Loucy (cell line): ENCODE data around the gene UNC13B.

Experiments
- EZH2phosphoT487 ChIP-seq: fragments of 200-600 bp; IDR thresholded peaks from 2 replicates; pipeline ENCODE4 v1.6.1; 2018; ENCODE audit warnings: antibody characterized with exemption, mild to moderate bottlenecking, moderate library complexity, borderline replicate concordance
- TF ChIP-seq, protein P1 (sequence below): fragments of 200-600 bp; sonication (generic); conservative IDR thresholded peaks from 2 replicates; pipeline ENCODE4 v1.5.1; 2014; ENCODE audit warnings: mild to moderate bottlenecking, antibody characterized with exemption, low read length

DNA sequence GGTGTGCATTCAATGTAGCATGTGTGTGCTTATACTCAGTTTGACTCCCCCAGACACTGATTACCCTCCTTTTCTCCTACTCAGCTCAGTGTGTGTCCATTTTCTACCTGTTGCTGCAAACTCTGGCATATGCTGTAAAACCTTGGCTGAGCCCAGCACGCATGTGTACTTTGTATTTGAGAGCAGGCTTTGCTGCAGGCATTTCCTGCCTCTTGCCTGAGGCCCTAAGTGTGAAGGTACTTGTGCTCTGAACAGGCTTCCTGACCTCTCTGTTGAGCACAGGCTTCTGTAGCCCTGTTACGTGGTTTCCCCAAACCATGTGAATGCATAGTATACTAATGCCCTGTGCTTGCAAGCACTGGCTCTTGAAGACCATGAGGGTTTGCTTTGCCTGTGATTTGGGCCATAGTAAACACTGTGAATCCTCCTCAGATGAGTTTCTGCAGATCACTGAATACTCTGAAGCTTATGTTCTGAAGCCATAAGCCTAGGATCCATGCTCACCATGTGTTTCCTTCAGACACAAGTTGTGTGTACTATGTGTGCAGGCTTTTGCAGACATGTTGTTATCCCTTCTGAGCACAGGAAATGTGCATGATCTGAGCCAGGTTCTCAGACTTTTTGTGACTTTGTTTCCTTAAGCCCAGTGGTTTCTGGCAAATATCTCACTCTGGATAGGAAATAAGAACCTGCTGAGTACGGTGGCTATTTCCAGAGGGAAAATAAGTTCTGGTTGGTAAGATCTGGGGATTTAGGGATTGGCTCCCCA is 203.2 kb downstream of the UNC13B start:
- TF ChIP-seq, protein P1, sequence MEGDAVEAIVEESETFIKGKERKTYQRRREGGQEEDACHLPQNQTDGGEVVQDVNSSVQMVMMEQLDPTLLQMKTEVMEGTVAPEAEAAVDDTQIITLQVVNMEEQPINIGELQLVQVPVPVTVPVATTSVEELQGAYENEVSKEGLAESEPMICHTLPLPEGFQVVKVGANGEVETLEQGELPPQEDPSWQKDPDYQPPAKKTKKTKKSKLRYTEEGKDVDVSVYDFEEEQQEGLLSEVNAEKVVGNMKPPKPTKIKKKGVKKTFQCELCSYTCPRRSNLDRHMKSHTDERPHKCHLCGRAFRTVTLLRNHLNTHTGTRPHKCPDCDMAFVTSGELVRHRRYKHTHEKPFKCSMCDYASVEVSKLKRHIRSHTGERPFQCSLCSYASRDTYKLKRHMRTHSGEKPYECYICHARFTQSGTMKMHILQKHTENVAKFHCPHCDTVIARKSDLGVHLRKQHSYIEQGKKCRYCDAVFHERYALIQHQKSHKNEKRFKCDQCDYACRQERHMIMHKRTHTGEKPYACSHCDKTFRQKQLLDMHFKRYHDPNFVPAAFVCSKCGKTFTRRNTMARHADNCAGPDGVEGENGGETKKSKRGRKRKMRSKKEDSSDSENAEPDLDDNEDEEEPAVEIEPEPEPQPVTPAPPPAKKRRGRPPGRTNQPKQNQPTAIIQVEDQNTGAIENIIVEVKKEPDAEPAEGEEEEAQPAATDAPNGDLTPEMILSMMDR: no peak
- TF ChIP-seq EZH2phosphoT487: no peak
